Endothelial cell of umbilical vein (primary cell): Measurements from ENCODE around the gene EPB41L3. TPM values are rescaled to one million over a fixed set of nuclear protein-coding genes. Genes with fewer than 3 reads are reported as not detected.
"Not testable (repeated sequence)": the region's sequence is repeated elsewhere in the genome, so short reads cannot be mapped to it uniquely, and the experiment has no call there.

Source experiments
- BruUV-seq: library from RNA; stranded (reverse); fragments of 400-500 nt; replicated peaks from 2 replicates; lab custom pipeline; 2021; lab: Mats Ljungman, UMichigan
- CTCF ChIA-PET: fragments of 300-600, 350-600 bp; sonication (Branson Sonifier 250); formaldehyde crosslinking; loops from one replicate; lab custom pipeline; 2021; ENCODE audit warnings: antibody characterized with exemption, inconsistent platforms; lab: Charles Lee
- POLR2A ChIA-PET: fragments of 300-600, 350-600 bp; sonication (Branson Sonifier 250); formaldehyde crosslinking; loops from one replicate; lab custom pipeline; 2021; ENCODE audit warnings: antibody characterized with exemption, inconsistent platforms; lab: Charles Lee
- DNase-seq: peaks from one replicate; pipeline ENCODE4 v3.0.0-alpha.2; 2011; ENCODE audit warnings: low read depth, low spot score
- FAIRE-seq: peaks from 2 replicates; lab custom pipeline; 2011; peaks lifted over from hg19 to GRCh38; lab: Jason Lieb, UNC
- H2AFZ ChIP-seq: 2 replicates; pipeline ENCODE4 v1.6.0; 2012; ENCODE audit warnings: low read depth, low read length, control low read depth, inconsistent platforms
- H3K27ac ChIP-seq: 2 replicates; pipeline ENCODE4 v1.5.1; 2011; ENCODE audit warnings: low read depth, mild to moderate bottlenecking, control low read depth, low read length, moderate library complexity; ENCODE audit not compliant: insufficient read depth
- H3K27me3 ChIP-seq, 2 experiments: 2 replicates each; pipeline versions ENCODE4 v1.6.0 to v1.6.1; 2011; ENCODE audit warnings: low read length in 2 of 2, mixed read lengths in 1 of 2; ENCODE audit not compliant: control insufficient read depth in 2 of 2, insufficient read depth in 2 of 2
- H3K36me3 ChIP-seq, 2 experiments: 2 replicates in 1 of 2; 3 replicates in 1 of 2; pipeline ENCODE4 v1.5.1; 2011; ENCODE audit warnings: low read length in 2 of 2, mild to moderate bottlenecking in 1 of 2, moderate library complexity in 1 of 2; ENCODE audit not compliant: control insufficient read depth in 2 of 2, insufficient read depth in 2 of 2; ENCODE audit errors: extremely low read depth in 1 of 2
- H3K4me1 ChIP-seq: 3 replicates; pipeline ENCODE4 v1.5.1; 2011; ENCODE audit warnings: mild to moderate bottlenecking, low read length; ENCODE audit not compliant: control insufficient read depth, insufficient read depth; ENCODE audit errors: extremely low read depth
- H3K4me2 ChIP-seq: 2 replicates; pipeline ENCODE4 v1.6.1; 2011; ENCODE audit warnings: low read length, control low read depth, mixed read lengths; ENCODE audit not compliant: insufficient read depth
- H3K4me3 ChIP-seq, 3 experiments: fragments of 200-600 bp in 1 of 3; sonication (generic), shearing (Covaris generic) in 1 of 3; replicated peaks in 1 of 3; 2 replicates each; pipeline ENCODE4 v1.5.1; 2011 to 2016; ENCODE audit warnings: control low read depth in 3 of 3, low read length in 3 of 3, mild to moderate bottlenecking in 2 of 3, inconsistent platforms in 1 of 3, low read depth in 1 of 3, moderate library complexity in 1 of 3; ENCODE audit not compliant: insufficient read depth in 1 of 3
- H3K79me2 ChIP-seq: 2 replicates; pipeline ENCODE4 v1.6.0; 2012; ENCODE audit warnings: low read length, inconsistent platforms; ENCODE audit not compliant: control insufficient read depth, insufficient read depth
- H3K9ac ChIP-seq: replicated peaks from 2 replicates; pipeline ENCODE3; 2011; ENCODE audit warnings: low read length, control low read depth; ENCODE audit not compliant: insufficient read depth; ENCODE audit errors: extremely low read depth
- H3K9me1 ChIP-seq: replicated peaks from 3 replicates; pipeline ENCODE4 v1.6.0; 2011; ENCODE audit warnings: mild to moderate bottlenecking, low read length; ENCODE audit not compliant: control insufficient read depth, insufficient read depth; ENCODE audit errors: extremely low read depth
- H3K9me3 ChIP-seq: replicated peaks from 2 replicates; pipeline ENCODE4 v1.5.1; 2012; ENCODE audit warnings: low read length, inconsistent platforms; ENCODE audit not compliant: control insufficient read depth, insufficient read depth
- H4K20me1 ChIP-seq: replicated peaks from 2 replicates; pipeline ENCODE3; 2011; ENCODE audit warnings: mild to moderate bottlenecking, low read length; ENCODE audit not compliant: control insufficient read depth, insufficient read depth; ENCODE audit errors: extremely low read depth
- EZH2 ChIP-seq: IDR thresholded peaks from 2 replicates; pipeline ENCODE4 v1.6.1; 2012; ENCODE audit warnings: borderline replicate concordance, low read depth, mild to moderate bottlenecking, moderate library complexity, low read length, inconsistent platforms; ENCODE audit not compliant: severe bottlenecking
- FOS ChIP-seq: IDR thresholded peaks from 2 replicates; pipeline ENCODE4 v1.6.1; 2011; ENCODE audit warnings: mild to moderate bottlenecking, low read length, moderate library complexity, borderline replicate concordance; ENCODE audit not compliant: insufficient read depth
- GATA2 ChIP-seq: IDR thresholded peaks from 2 replicates; pipeline ENCODE4 v1.7.0; 2011; ENCODE audit warnings: low read depth, mild to moderate bottlenecking, moderate library complexity, mixed read lengths, low read length; ENCODE audit not compliant: insufficient read length, insufficient read depth
- JUN ChIP-seq: IDR thresholded peaks from 2 replicates; pipeline ENCODE4 v1.6.1; 2011; ENCODE audit warnings: borderline replicate concordance, low read depth; ENCODE audit not compliant: insufficient read length, insufficient read depth
- MAX ChIP-seq: IDR thresholded peaks from 2 replicates; pipeline ENCODE4 v1.6.1; 2011; ENCODE audit not compliant: insufficient read depth, insufficient read length
- MYC ChIP-seq: IDR thresholded peaks from one replicate; pipeline ENCODE4 v1.6.1; 2011; ENCODE audit warnings: mild to moderate bottlenecking, low read depth, low read length
- POLR2A ChIP-seq: IDR thresholded peaks from 2 replicates; pipeline ENCODE4 v1.6.1; 2012; ENCODE audit warnings: low read depth, mild to moderate bottlenecking, control low read depth, low read length
- POLR2AphosphoS5 ChIP-seq: IDR thresholded peaks from 2 replicates; pipeline ENCODE4 v1.6.1; 2012; ENCODE audit warnings: low read depth, mild to moderate bottlenecking, control low read depth, low read length, moderate library complexity; ENCODE audit not compliant: insufficient read depth
- dilution Hi-C: fragments of 300-500 bp; cut with MboI; formaldehyde crosslinking; loops from one replicate; pipeline ENCODE4 v1.15.0; 2019; ENCODE audit warnings: low sequenced_read_pairs; ENCODE audit not compliant: extremely low pct_ligation_motif_present
- intact Hi-C: fragments of 100-400 bp; cut with micrococcal nuclease; formaldehyde crosslinking; loops from one replicate; pipeline ENCODE4 v1.10.0; 2022
- polyA plus RNA-seq, 4 experiments: library from polyadenylated mRNA; depleted of rRNA in 3 of 4; stranded (reverse) in 3 of 4; unstranded in 1 of 4; fragments of >200 nt; gene quantifications; 2 replicates each; pipeline versions ENCODE4 v1.2.1 to v1.2.3, GENCODE V29; 2011 to 2012; ENCODE audit warnings: missing spikeins in 1 of 4
- total RNA-seq: library from RNA; stranded (reverse); gene quantifications from 2 replicates; pipeline ENCODE4 v1.2.3, GENCODE V29; 2021
- TF ChIP-seq, protein P1 (sequence below), 2 donors: IDR thresholded peaks; 1 replicate in 1 of 2; 2 replicates in 1 of 2; pipeline ENCODE4 v1.5.1; 2011; ENCODE audit warnings: low read length in 2 of 2, mild to moderate bottlenecking in 2 of 2, moderate library complexity in 2 of 2, control low read depth in 1 of 2, inconsistent platforms in 1 of 2, low read depth in 1 of 2; ENCODE audit not compliant: insufficient read depth in 1 of 2; ENCODE audit errors: extremely low read depth in 1 of 2

EPB41L3 gene
- total and polyA plus RNA-seq, 2 donors (not counting 3 experiments of a cell fraction or from before 2014, with no cell fraction given): 38.9 to 114 TPM

DNA sequence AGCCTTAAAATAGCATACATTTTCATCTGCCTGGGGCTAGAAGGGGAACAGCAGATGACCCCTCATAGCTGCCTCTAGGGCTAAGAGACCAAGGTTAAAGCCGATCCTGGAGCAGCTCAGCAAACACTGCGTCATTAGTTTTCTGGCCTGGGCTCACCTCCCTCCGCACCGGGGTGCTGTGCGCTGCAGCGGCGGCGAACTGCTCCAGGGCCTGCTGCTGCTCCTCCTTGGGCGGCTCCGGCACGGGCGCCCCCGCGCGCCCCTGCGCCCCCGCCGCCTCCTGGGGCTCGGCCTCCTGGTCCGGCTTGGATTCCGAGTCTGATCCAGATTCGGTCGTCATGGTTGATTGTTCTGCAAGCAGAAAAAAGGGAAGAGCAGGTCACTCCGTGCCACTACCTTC is 55.0 kb downstream of the EPB41L3 start:
- intact Hi-C loops (no loop called here), dilution Hi-C loops (no loop called here)
- H3K4me3 ChIP-seq: no peak overlapping the region
- H3K27me3 ChIP-seq: no peaks in the 10 kb centered on the region
- DNase-seq (no peak), FAIRE-seq (no peak)
- peaks cover 63% of the 10 kb centered on the region for H3K79me2 ChIP-seq
- no peak overlapping the region for H3K4me2 ChIP-seq
- H3K9me3 ChIP-seq: no peaks in the 10 kb centered on the region
- H3K9ac ChIP-seq: no peak overlapping the region
- no peaks in the 10 kb centered on the region for H3K9me1 ChIP-seq
- no peak overlapping the region for H2AFZ ChIP-seq
- H3K36me3 ChIP-seq: no peaks in the 10 kb centered on the region
- ChIA-PET POLR2A (no interaction called here), CTCF (no interaction called here)
- no peaks in the 10 kb centered on the region for H3K4me1 ChIP-seq
- TF ChIP-seq GATA2: no peak
- TF ChIP-seq JUN: no peak
- no peak for TF ChIP-seq POLR2A
- TF ChIP-seq FOS: no peak
- no peak for TF ChIP-seq MYC
- TF ChIP-seq EZH2: no peak
- no peak for TF ChIP-seq MAX
- no peak for TF ChIP-seq POLR2AphosphoS5
- TF ChIP-seq, protein P1, sequence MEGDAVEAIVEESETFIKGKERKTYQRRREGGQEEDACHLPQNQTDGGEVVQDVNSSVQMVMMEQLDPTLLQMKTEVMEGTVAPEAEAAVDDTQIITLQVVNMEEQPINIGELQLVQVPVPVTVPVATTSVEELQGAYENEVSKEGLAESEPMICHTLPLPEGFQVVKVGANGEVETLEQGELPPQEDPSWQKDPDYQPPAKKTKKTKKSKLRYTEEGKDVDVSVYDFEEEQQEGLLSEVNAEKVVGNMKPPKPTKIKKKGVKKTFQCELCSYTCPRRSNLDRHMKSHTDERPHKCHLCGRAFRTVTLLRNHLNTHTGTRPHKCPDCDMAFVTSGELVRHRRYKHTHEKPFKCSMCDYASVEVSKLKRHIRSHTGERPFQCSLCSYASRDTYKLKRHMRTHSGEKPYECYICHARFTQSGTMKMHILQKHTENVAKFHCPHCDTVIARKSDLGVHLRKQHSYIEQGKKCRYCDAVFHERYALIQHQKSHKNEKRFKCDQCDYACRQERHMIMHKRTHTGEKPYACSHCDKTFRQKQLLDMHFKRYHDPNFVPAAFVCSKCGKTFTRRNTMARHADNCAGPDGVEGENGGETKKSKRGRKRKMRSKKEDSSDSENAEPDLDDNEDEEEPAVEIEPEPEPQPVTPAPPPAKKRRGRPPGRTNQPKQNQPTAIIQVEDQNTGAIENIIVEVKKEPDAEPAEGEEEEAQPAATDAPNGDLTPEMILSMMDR (IDR thresholded peaks at IDR 0.05; ENCODE audit: extremely low read depth in 1 of 2, insufficient read depth in 1 of 2, low read depth in 1 of 2, low read length in 2 of 2): no peak
- BruUV-seq: no TSS peak
- H4K20me1 ChIP-seq: no peaks in the 10 kb centered on the region
- H3K27ac ChIP-seq: no peak overlapping the region

DNA sequence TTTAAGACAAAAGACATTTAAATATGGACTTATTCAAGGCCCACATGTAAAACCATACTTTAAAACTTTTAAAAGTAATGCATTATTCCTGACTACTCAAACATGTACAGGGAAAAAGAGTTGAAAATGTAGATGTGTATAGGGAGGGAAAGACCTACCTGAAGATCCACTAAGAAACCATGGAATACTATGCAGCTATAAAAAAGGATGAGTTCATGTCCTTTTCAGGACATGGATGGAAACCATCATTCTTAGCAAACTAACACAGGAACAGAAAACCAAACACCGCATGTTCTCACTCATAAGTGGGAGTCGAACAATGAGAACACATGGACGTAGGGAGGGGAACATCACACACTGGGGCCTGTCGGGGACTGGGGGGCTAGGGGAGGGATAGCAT is 55.8 kb downstream of the EPB41L3 start:
- DNase-seq, H2AFZ ChIP-seq, H4K20me1 ChIP-seq, BruUV-seq, H3K4me3 ChIP-seq, intact Hi-C loops, CTCF ChIA-PET, dilution Hi-C loops, H3K4me2 ChIP-seq, H3K9me1 ChIP-seq, H3K9ac ChIP-seq, H3K36me3 ChIP-seq, H3K9me3 ChIP-seq, H3K27me3 ChIP-seq, H3K4me1 ChIP-seq, FAIRE-seq, POLR2A ChIA-PET, H3K27ac ChIP-seq: not testable (repeated sequence)
- peaks cover 64% of the 10 kb centered on the region for H3K79me2 ChIP-seq
